DOHH2 (cell line): ENCODE results near the gene SFXN5.
A peak's percentile ranks its signal among the peaks of the same experiment; 100 is the strongest.

Source experiments
- EZH2phosphoT487 ChIP-seq: fragments of 200-600 bp; sonication (generic); IDR thresholded peaks from 2 replicates; pipeline ENCODE4 v1.6.1; 2017; ENCODE audit warnings: borderline replicate concordance, mild to moderate bottlenecking, antibody characterized with exemption, low read length, moderate library complexity, mixed read lengths
- TF ChIP-seq, protein P1 (sequence below): fragments of 200-600 bp; sonication (generic); IDR thresholded peaks from one replicate; pipeline ENCODE4 v1.5.1; 2014; ENCODE audit warnings: antibody characterized with exemption, mild to moderate bottlenecking, low read depth, low read length; ENCODE audit not compliant: poor library complexity, severe bottlenecking

DNA sequence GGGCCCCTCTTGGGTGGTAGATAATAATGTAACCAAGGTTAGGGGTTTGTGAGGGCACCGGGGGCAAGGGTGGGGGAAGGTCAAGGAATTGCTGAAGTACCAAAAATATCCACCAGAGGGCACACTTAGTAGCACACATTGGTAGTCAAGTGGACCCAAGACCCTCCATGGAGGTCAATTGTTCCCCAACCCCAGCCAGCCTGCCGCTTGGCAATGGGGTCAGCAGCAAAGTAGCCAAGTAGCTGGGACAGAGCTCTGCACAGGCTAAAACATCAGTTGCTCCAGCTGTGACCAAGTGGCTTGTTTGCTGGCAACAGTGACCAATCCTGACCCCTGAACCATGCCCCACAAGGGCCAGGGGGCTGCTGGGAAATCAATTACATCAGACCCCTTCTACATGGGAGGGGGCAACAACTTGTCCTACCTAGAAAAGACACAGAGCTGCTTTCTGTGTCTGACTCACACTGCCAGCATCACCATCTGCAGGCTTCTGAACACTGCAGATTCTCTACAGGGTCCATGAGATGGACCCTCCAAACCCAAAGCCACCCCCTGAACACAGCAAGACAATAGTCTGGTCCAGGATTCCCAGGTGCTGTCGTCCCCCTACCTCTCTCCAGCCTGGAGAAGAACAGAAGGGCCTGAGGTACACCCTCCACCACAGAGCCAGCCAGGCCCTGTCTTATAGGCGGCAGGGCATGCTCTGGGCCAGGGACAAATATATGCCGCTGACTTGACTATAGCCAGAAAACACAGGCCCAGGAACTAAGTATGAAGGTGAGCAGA lies 78.2 kb downstream of the SFXN5 start:
- TF ChIP-seq, protein P1, sequence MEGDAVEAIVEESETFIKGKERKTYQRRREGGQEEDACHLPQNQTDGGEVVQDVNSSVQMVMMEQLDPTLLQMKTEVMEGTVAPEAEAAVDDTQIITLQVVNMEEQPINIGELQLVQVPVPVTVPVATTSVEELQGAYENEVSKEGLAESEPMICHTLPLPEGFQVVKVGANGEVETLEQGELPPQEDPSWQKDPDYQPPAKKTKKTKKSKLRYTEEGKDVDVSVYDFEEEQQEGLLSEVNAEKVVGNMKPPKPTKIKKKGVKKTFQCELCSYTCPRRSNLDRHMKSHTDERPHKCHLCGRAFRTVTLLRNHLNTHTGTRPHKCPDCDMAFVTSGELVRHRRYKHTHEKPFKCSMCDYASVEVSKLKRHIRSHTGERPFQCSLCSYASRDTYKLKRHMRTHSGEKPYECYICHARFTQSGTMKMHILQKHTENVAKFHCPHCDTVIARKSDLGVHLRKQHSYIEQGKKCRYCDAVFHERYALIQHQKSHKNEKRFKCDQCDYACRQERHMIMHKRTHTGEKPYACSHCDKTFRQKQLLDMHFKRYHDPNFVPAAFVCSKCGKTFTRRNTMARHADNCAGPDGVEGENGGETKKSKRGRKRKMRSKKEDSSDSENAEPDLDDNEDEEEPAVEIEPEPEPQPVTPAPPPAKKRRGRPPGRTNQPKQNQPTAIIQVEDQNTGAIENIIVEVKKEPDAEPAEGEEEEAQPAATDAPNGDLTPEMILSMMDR, result peak; percentile 81
- TF ChIP-seq EZH2phosphoT487, result no peak
